Vagina (tissue), 2 donors: ENCODE measurements around the gene PLP2.

Source experiments
- POLR2A ChIP-seq, 2 donors: fragments of 450-650 bp; IDR thresholded peaks; one replicate each; pipeline ENCODE4 v1.6.1; 2017; ENCODE audit warnings: antibody characterized with exemption in 2 of 2, mild to moderate bottlenecking in 2 of 2, moderate library complexity in 2 of 2
- POLR2AphosphoS5 ChIP-seq, 2 donors: sonication (generic); formaldehyde crosslinking; IDR thresholded peaks; one replicate each; pipeline ENCODE4 v1.9.0; 2017; ENCODE audit warnings: antibody characterized with exemption in 2 of 2, mild to moderate bottlenecking in 2 of 2, low read depth in 1 of 2; ENCODE audit not compliant: insufficient read depth in 1 of 2
- TF ChIP-seq, protein P1 (sequence below), 3 experiments: fragments of 450-650 bp in 2 of 3; fragments of 200-600 bp in 1 of 3; sonication (generic) in 1 of 3; IDR thresholded peaks; one replicate each; pipeline ENCODE4 v1.5.1; 2017 to 2019; ENCODE audit warnings: antibody characterized with exemption in 3 of 3, mild to moderate bottlenecking in 2 of 3, moderate library complexity in 2 of 3

DNA sequence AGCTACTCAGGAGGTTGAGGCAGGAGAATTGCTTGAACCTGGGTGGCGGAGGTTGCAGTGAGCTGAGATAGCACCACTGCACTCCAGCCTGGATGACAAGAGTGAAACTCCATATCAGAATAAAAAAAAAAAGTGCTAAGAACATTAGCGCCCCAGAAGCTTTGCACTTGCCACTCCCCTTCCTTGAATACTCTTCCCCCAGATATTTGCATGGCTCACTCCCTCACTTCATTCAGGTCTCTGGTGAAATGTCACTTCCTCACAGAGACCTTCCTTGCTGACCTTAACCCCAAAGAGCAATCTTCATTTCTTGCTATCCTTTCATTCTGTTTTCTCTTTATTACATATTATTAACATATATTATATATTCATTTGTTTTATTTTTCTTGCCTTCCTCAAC, 50.2 kb downstream of the PLP2 start:
- TF ChIP-seq, protein P1, sequence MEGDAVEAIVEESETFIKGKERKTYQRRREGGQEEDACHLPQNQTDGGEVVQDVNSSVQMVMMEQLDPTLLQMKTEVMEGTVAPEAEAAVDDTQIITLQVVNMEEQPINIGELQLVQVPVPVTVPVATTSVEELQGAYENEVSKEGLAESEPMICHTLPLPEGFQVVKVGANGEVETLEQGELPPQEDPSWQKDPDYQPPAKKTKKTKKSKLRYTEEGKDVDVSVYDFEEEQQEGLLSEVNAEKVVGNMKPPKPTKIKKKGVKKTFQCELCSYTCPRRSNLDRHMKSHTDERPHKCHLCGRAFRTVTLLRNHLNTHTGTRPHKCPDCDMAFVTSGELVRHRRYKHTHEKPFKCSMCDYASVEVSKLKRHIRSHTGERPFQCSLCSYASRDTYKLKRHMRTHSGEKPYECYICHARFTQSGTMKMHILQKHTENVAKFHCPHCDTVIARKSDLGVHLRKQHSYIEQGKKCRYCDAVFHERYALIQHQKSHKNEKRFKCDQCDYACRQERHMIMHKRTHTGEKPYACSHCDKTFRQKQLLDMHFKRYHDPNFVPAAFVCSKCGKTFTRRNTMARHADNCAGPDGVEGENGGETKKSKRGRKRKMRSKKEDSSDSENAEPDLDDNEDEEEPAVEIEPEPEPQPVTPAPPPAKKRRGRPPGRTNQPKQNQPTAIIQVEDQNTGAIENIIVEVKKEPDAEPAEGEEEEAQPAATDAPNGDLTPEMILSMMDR (IDR thresholded peaks at IDR 0.05) = no peak
- TF ChIP-seq POLR2AphosphoS5 (IDR thresholded peaks at IDR 0.05; ENCODE audit: insufficient read depth in 1 of 2, low read depth in 1 of 2) (no peak), POLR2A (IDR thresholded peaks at IDR 0.05) (no peak)
